Uterus (tissue), 4 donors: ENCODE measurements around the gene PSMB5. TPM values are rescaled to one million over a fixed set of nuclear protein-coding genes. Genes with fewer than 3 reads are reported as not detected.
A peak's percentile ranks its signal among the peaks of the same experiment; 100 is the strongest.

Source experiments
- DNase-seq, 2 donors: peaks; one replicate each; pipeline ENCODE4 v3.0.0-alpha.2; 2019 to 2020
- H3K27ac ChIP-seq, 2 donors: fragments of 200-600 bp; sonication (generic); 1 replicate in 1 of 2; 2 replicates in 1 of 2; pipeline ENCODE4 v1.5.1; 2016 to 2018
- H3K27me3 ChIP-seq, 2 donors: fragments of 200-600 bp; sonication (generic); one replicate each; pipeline ENCODE4 v1.5.1; 2018 to 2019; ENCODE audit warnings: control low read depth in 1 of 2
- H3K36me3 ChIP-seq, 2 donors: fragments of 200-600 bp; sonication (generic); one replicate each; pipeline ENCODE4 v1.5.1; 2019; ENCODE audit warnings: control low read depth in 1 of 2
- H3K4me1 ChIP-seq, 2 donors: fragments of 200-600 bp; sonication (generic); one replicate each; pipeline ENCODE4 v1.5.1; 2018 to 2019; ENCODE audit warnings: control low read depth in 1 of 2
- H3K4me3 ChIP-seq, 2 donors: fragments of 200-600 bp; sonication (generic); 1 replicate in 1 of 2; 2 replicates in 1 of 2; pipeline ENCODE4 v1.5.1; 2018 to 2019; ENCODE audit warnings: mild to moderate bottlenecking in 1 of 2
- H3K9me3 ChIP-seq, 2 donors: fragments of 200-600 bp; sonication (generic); one replicate each; pipeline ENCODE4 v1.5.1; 2019; ENCODE audit warnings: control low read depth in 1 of 2
- CTCF ChIP-seq, 4 experiments: fragments of 200-600 bp in 2 of 4; fragments of 450-650 bp in 2 of 4; sonication (generic) in 2 of 4; IDR thresholded peaks; one replicate each; pipeline ENCODE4 v1.5.1; 2016 to 2019; ENCODE audit warnings: antibody characterized with exemption in 4 of 4, mild to moderate bottlenecking in 2 of 4, moderate library complexity in 1 of 4
- POLR2A ChIP-seq, 2 donors: fragments of 450-650 bp; IDR thresholded peaks; one replicate each; pipeline ENCODE4 v1.6.1; 2016; ENCODE audit warnings: antibody characterized with exemption in 2 of 2, mild to moderate bottlenecking in 1 of 2, moderate library complexity in 1 of 2
- intact Hi-C: fragments of 100-400 bp; cut with DNase I; formaldehyde crosslinking; loops from one replicate; pipeline ENCODE4 v1.15.1; 2023; ENCODE audit warnings: low total_unique reads
- total RNA-seq, 4 donors: library from RNA; depleted of rRNA in 3 of 4; stranded (reverse); fragments of >200 nt in 3 of 4; gene quantifications; one replicate each; pipeline versions ENCODE4 v1.1.0 to v1.2.4, GENCODE V29; 2014 to 2023
- donor health status: DM: yes; HTN: yes; CAD: no.

Gene PSMB5
- total RNA-seq, 4 donors from 2014 or later: 18.4 to 121 (median 92.0) TPM

- no peak for DNase-seq
- Histone ChIP-seq H3K4me3 (no peak overlapping the region), H3K36me3 (no peaks in the 10 kb centered on the region), H3K27me3 (no peaks in the 10 kb centered on the region), H3K9me3 (no peaks in the 10 kb centered on the region), H3K27ac (peak overlapping the region; percentile 72), H3K4me1 (peaks cover 5 to 9% of the 10 kb centered on the region in 2 donors)
- no peak for TF ChIP-seq POLR2A (IDR thresholded peaks at IDR 0.05)
- no peak for TF ChIP-seq CTCF (IDR thresholded peaks at IDR 0.05)
- intact Hi-C loops: no loop called here
Measured at GRCh38 chr14:22995889-22996625, 38.6 kb downstream of the PSMB5 start.

GRCh38 chr14:22994762-22995275, 39.9 kb downstream of the PSMB5 start:
- Histone ChIP-seq H3K4me3 (no peak overlapping the region), H3K9me3 (no peaks in the 10 kb centered on the region), H3K36me3 (no peaks in the 10 kb centered on the region), H3K4me1 (peaks cover 5 to 9% of the 10 kb centered on the region in 2 donors), H3K27ac (peak overlapping the region; percentile 22 to 36), H3K27me3 (no peaks in the 10 kb centered on the region)
- peak in 1 of 2 donors; percentile 42 for DNase-seq
- no peak for TF ChIP-seq POLR2A (IDR thresholded peaks at IDR 0.05)
- peak; percentile 42 to 55 (median 52) for TF ChIP-seq CTCF (IDR thresholded peaks at IDR 0.05)
- intact Hi-C loops: no loop called here

GRCh38 chr14:22993517-22993916, 41.2 kb downstream of the PSMB5 start:
- no peaks in the 10 kb centered on the region for H3K9me3 ChIP-seq
- intact Hi-C loops: no loop called here
- DNase-seq: no peak
- H3K36me3 ChIP-seq: no peaks in the 10 kb centered on the region
- no peaks in the 10 kb centered on the region for H3K27me3 ChIP-seq
- TF ChIP-seq CTCF (IDR thresholded peaks at IDR 0.05): no peak
- no peak for TF ChIP-seq POLR2A (IDR thresholded peaks at IDR 0.05)
- H3K27ac ChIP-seq: no peak overlapping the region
- H3K4me1 ChIP-seq: peaks cover 5 to 9% of the 10 kb centered on the region in 2 donors
- no peak overlapping the region for H3K4me3 ChIP-seq

- H3K27me3 ChIP-seq: no peaks in the 10 kb centered on the region
- DNase-seq: no peak
- no peak overlapping the region for H3K27ac ChIP-seq
- no peaks in the 10 kb centered on the region for H3K36me3 ChIP-seq
- intact Hi-C loops: no loop called here
- peaks cover 0 to 9% of the 10 kb centered on the region in 2 donors for H3K4me1 ChIP-seq
- no peak for TF ChIP-seq POLR2A (IDR thresholded peaks at IDR 0.05)
- no peak for TF ChIP-seq CTCF (IDR thresholded peaks at IDR 0.05)
- H3K4me3 ChIP-seq: no peak overlapping the region
- H3K9me3 ChIP-seq: no peaks in the 10 kb centered on the region
Measured at GRCh38 chr14:22991852-22992251, 42.8 kb downstream of the PSMB5 start.

GRCh38 chr14:22987291-22987690, 47.4 kb downstream of the PSMB5 start:
- H3K27me3 ChIP-seq: no peaks in the 10 kb centered on the region
- no peaks in the 10 kb centered on the region for H3K36me3 ChIP-seq
- no peaks in the 10 kb centered on the region for H3K9me3 ChIP-seq
- no peaks in the 10 kb centered on the region for H3K4me1 ChIP-seq
- no peak overlapping the region for H3K27ac ChIP-seq
- H3K4me3 ChIP-seq: no peak overlapping the region
- DNase-seq: no peak
- TF ChIP-seq CTCF (IDR thresholded peaks at IDR 0.05) (no peak), POLR2A (IDR thresholded peaks at IDR 0.05) (no peak)
- intact Hi-C loops: loop anchor here (5.0 kb wide), 1 partner anchor 70 kb away; the partner anchor contains the start of gene CDH24
